Renal cortex interstitium (tissue), 11 donors: ENCODE measurements around the gene RPUSD4. TPM values are rescaled to one million over a fixed set of nuclear protein-coding genes. Genes with fewer than 3 reads are reported as not detected.
A peak's percentile ranks its signal among the peaks of the same experiment; 100 is the strongest.

Source experiments
- DNase-seq, 11 donors: peaks; one replicate each; pipeline ENCODE4 v3.0.0-alpha.2; 2013; ENCODE audit warnings: low read depth in 9 of 11, low spot score in 4 of 11; ENCODE audit errors: extremely low read depth in 1 of 11
- polyA plus RNA-seq, 3 donors: library from polyadenylated mRNA; unstranded; fragments of 120-200 nt; gene quantifications; one replicate each; pipeline ENCODE4 v1.2.1, GENCODE V29; 2013; ENCODE audit not compliant: insufficient read length in 3 of 3

RPUSD4 gene
- polyA plus RNA-seq, 3 donors: 30.3 to 38.1 (median 32.4) TPM

DNA sequence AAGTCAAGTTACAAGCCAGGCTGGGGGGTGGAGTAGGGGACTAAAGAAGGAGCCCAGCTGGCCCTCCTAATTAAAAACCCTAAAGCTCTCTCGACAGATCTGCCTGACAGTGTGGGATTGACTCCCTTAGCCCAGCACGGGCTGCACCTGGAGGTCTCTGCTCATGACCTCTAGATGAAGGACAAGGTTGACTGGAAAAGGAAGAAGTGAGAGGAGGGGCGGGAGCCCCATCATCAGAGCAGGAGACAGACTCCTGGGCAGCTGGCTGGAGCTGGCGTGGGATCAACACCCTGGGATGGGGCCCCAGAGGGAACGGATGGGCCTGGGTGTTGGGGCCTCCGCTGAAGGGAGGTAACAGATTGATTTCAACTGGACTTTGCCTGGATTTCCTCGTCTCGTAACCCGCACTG is 46.1 kb downstream of the RPUSD4 start:
- DNase-seq: no peak

DNA sequence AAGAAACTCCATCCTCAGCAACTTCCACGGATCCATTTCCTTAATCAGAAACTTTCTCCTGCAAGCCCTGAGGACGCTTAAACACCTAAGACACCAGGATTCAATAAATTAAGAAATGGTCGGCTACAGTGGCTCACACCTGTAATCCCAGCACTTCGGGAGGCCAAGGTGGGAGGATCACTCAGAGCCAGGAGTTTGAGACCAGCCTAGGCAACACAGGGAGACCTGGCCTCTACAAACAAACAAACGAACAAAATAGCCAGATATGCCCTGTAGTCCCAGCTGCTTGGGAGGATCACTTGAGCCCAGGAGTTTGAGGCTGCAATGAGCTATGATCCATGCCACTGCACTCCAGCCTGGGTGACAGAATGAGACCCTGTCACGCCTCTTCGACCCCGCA is 46.7 kb downstream of the RPUSD4 start:
- no peak for DNase-seq

DNA sequence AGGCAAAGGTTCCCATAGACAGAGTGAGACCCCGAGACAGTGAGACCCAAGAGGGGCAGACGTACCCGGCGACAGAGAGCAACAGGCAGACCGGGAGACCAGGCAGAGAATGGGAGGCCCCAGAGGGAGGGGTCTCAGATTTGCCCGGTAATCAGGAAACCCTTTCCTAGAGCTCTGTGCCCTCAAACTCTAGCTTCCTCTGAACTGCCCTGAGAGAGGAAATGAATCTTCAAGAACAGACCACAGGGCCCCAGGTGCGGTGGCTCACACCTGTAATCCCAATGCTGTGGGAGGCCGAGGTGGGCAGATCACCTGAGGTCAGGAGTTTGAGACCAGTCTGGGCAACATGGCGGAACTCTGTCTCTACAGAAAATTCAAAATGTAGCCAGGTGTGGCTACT is 47.7 kb downstream of the RPUSD4 start:
- no peak for DNase-seq

DNA sequence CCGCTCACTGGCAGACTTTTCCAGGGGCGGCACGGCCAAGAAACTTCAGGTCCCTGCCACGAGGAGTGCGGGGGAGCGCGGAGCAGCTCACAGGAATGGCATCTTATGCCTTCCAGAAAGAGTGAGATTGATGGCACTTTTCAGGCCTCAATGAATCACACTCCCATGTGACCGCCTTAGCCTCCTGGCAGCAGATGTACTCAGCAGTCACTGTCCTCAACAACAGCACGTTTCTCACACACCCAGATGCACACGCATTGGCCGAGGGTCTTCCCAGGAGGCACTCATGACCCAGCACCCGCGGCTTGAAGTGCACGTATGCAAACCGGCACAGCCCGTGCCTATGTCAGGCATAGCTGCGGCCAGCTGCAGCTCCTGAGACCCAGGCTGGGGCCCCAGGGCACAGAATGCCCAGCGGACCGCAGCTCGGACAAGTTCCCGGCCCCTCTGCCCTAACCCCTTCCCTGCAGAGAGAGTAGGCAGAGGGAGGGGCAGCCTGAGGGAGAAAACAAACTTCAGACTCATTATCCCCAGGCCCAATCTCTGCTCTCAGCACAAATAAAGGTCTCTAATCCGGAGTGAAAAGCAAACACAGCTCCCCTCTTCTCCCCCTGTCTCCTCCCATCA is 48.3 kb downstream of the RPUSD4 start:
- DNase-seq: peak in 6 of 11 donors; percentile 70 to 86 (median 82)

DNA sequence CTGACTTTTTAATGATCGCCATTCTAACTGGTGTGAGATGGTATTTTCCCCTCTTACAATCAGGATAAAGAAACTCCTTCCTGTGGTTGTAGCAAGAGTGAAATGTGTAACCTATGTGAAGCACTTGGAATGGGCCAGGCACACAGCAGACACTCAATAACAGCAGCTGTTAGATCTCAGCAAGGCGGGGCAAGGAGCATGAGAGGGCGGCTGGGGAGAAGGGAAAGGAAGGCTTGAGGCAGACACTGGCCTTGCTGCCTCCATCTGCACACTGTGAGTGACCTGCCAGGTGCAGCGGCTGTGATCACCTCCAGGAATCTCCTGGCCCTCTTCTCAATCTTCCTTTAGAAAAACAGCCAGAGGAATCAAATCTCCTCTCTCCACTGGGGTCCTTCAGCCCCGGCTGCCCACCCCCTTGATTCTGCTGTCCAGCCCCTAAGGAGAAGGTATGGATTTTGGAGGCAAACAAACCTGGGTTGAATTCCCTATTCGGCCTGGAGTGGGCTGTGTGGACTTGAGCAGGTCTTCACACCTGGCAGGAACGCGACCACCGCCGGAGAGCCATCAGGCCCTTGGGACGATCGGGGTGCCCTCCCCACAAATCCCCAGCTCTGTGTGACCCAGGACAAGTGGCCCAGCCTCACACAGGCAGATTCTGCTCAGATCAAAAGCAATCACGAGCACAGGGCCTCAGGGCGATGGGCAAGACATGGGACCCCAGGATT is 49.0 kb downstream of the RPUSD4 start:
- DNase-seq: no peak

DNA sequence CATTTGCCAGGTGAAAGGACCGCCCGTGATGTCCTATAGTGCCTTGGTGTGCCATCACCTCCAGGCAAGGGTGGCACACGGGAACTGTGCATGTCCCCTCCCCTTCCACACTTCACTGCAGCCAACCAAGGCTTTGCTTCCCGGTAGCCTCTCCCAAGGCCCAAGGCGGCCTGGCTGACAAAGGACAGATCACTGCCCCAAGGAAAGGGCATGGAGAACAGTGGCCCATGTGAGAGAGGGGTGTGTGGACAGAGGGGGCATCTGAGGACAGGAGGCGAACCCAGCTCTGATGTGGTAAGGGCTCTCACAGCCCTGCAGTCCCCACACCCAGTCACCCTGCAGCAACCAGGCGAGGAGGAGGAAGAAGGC is 50.4 kb downstream of the RPUSD4 start:
- no peak for DNase-seq

DNA sequence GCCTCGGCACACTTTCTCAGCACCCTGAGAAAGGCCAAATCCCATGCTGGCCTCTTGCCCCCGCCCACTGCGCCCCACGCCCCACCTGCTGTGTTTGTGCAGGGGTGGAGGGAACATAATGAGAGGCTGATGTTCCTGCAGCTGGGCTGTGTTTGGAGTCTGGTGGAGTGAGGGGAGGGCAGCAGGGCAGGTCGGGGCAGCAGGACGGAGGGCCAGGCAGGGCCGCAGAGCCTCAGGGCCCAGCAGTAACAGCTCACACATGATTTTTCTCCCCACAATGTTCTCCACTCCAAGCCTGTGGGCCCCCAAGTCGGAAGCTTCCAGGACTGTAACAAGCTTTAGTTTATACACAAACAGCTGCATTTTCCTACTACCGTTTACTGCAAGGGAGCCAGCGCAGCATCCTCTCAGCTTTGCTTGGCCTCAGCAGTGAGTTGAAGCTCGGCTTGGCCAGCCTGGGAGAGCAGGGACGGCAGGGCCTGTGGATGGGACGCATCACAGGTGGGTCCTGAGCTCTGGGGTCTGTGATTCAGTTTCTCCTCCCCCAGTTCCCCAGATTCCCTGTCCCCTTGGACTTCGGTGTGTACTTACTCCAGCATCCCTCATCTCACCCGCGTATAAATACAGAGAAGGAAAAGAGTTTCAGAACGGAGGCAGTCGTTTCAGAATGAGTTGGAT is 51.0 kb downstream of the RPUSD4 start:
- DNase-seq: no peak

DNA sequence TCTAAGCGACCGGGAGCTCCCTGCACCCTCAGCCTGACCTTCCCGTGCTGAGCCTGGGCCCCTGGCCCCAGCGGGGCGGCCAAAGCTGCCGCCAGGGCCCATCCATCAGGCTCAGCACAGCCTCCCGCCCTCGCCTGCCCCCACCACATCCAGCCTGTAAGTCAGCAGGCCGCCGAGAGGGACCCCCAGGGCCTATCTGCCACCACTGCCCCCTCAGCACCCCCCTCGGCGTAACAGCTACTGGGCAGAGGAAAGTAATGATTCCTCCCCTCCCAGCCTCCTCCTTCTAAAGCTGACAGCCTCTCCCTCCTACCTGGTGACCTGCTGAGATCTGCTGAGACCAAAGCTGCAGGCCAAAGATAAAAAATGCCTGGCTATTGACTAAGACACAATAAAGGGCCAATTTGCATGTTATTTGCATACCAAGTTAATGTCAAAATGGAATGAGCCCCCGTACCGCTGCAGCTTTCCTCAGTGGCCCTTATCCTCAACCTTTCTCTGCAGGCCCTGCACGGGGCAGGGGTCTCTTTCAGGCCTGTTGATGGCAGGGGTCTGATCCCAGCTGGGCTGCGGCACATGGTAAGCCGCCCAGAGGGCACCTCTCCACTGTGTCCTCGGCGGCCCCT is 51.6 kb downstream of the RPUSD4 start:
- DNase-seq: no peak

DNA sequence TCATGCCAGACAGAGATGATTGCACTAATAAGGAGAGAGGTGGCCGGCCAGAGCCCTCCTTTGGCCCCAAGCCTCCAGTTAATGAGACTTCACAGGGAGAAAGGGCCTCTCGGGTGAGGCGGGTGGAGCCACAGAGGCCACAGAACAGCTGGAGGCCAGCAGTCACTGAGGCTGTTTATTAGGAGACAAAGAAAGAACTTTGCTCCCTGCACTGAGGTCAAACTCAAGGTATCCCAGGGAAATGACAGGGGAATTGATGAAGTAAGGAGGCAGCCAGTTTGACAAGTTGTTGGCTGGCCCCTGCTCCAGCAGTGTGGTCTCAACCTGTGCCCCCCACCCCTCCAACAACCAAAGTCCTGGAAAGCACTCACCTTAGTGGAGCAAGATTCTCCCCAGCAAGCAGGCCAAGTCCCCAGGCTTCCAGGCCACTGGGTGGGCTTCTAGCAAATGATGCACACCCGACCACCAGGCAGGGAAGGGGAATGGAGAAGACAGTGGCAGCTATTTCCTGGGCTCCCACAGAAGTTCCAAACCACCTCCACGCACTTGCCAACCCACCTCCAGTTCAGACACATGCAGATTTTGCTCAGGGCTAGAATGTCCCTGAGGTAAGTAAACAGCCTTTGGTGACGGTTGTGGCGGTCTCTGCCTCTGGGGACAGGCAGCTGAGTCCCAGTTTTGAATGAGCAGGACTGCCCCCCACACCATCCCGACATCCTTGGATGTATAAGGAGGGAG is 53.2 kb downstream of the RPUSD4 start:
- no peak for DNase-seq

DNA sequence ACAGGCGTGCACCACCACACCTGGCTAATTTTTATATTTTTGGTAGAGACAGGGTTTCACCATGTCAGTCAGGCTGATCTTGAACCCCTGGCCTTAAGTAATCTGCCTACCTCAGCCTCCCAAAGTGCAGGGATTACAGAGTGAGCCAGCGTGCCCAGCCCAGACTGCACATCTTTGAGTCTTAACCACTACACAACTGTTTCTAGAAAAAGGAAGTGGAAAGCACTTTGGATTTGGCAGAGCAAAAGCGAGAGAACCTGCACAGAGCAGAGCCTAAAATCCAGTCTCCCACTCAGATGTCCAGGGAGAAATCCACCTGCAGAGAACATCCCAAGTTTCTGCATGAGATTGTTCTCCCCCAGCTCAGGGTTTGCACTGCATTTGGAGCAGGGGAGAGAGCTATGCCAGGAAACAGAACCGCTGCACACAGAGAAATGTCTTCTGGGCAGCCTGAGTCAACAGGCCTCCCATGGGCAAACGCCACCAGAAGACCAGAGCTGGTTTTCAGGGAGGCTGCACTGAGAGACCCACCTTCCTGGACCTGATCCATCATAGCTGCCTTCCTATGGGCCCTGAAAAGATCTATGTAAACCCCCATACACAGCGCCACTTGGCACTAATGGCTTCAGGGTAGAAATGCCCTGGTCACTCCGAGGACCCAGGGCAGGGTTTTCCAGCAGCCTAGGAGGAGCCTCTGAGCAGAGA is 54.0 kb downstream of the RPUSD4 start:
- DNase-seq: no peak

DNA sequence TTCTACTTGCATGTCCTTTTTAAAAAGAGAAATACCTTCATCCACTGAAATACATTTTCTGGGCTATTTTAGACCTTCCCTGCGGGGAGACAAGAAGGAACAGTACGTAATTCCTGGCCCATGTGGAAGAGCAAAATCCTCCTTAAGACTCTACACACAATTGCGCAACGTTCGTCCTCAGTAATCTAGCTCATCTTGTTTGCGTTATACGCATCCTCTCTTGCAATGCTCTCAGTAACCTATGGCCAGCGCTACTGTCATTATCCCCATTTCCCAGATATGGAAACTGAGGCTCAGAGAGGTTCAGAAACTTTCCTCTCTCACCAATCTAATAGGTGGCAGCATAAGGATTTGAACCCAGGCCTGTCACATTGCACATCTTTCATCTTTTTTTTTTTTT is 54.6 kb downstream of the RPUSD4 start:
- DNase-seq: no peak

DNA sequence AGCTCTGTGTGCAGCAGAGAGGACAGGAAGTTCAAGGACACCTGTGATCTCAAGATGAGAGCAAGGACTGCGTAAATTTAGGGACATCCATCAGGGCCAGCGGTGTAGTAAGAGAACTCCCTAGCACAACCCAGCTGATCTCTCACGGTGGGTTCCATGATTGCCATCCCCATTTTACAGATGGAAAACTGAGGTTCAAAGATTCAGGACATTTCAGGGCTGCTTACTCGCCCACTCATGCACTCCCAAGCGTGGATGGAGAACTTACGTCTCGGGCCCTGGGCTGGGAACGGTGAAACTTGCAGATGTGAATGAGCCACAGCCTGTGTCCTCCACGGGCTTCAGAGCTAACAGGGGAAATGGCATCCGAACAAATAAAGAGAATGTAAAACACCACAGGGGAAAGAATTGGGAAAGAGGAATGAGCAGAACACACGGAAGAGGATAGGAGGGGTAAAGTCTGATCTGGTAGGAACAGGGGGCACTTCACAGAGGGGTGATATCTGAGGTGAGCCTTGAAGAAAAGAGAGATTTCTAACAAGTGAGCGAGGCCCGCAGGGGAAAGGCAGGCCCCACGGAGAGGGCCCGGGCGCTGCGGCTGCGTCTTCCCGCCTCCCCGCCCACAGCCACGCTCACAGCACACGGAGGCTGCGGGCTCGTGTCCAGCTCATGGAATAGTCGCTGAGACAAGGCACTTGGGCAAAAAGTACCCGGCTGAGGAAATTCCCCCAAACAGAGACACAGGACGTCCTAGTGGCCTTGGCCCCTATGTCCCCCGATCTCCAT is 55.9 kb downstream of the RPUSD4 start:
- no peak for DNase-seq

DNA sequence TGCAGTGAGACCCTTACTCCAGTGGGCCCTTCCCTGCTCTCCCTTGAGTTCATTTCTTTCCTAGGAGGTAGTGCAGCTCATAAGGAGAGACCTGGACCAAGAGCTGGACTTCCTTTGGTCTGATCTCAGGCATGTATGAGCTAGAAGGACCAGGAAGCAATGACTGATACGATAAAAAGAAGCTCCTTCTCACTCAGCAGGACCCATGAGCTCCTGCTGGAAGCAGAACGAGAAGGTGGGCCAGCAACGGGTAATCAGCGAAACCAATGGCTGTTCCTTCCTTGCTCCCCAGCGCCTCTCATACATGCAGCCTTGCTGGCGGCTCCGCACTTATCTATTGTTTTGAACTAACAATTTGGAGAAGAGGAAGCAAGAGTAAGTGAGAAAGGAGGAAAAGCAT is 56.8 kb downstream of the RPUSD4 start:
- no peak for DNase-seq

DNA sequence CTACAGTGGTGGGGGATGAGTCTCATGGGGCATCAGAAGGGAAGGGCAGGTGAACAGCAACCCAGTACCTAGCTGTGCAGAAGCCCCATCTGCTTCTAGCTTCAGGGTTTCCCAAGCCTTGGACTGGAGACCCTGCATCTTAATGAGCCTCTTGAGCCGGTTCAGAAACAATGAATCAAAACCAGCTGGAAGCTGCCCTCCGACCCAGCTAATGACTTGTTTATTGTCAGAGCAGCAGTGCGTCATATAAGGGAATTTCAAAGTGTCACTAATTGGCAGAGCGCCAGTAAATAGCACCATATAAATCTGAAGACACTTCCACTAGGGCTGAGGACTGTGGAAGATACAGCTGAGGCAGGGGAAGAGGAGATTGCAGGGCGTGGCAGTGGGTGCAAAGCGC is 57.5 kb downstream of the RPUSD4 start:
- DNase-seq: peak in 10 of 11 donors; percentile 73 to 91 (median 86)

DNA sequence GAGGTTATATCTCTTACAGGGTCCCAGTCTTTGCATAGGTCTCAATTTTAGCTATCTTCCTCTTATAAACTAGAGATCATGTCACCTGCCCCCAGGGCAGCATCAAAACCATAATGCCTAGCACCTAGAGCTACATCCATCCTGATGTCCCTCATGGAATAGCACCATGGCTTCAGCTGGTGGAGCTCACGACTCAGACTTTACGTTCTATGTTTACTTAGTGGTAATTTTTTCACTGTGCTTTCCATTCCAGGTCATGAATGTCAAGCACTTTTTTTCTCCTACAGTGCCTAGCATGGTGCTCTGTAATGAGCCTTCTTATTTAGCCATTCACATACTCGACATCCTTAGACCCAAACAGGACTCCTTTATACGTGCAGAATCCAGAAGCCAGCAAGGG is 58.4 kb downstream of the RPUSD4 start:
- DNase-seq: no peak

DNA sequence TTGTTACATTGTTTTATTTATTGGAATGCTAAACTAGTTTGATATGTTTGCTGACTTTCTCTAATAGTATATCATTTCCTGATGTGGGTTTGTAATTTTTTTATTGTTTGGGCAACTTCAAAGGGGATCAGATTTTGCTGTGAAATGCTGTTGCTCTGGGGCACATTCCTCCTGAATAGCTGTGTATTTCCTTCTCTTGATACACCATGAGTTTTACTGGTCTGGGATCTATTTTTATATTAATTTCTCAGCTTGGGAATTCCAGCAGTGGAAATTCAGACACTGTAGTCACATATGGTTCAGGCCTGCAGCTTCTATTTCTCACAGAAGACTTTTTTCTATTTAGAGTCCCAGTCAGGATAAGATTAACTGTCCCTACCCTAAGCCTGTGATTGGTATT is 58.9 kb downstream of the RPUSD4 start:
- DNase-seq: no peak

DNA sequence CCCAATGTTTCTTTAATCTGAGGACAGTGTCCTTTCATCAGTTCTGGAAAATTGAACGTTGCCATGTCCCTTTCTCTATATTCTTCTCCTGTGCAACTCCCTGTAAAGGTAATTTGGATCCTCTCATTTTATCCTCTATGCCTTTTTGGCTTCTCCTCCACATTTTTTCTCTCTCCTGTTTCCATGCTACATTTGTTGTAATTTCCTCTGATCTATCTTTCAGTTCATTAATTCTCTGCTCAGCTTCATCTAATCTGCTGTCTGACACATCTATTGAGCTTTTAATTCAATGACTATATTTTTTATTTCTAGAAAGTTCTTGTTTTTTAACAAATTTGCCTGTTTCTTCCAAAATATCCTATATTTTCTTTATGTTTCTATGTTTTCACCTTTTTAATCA is 59.3 kb downstream of the RPUSD4 start:
- no peak for DNase-seq
